ENCODE measurements around the gene PSMD14. TPM values are rescaled to one million over a fixed set of nuclear protein-coding genes. Genes with fewer than 3 reads are reported as not detected.

Gene PSMD14
- total RNA-seq, 2 donors from 2014 or later = 6.6 to 26.2 TPM

DNA sequence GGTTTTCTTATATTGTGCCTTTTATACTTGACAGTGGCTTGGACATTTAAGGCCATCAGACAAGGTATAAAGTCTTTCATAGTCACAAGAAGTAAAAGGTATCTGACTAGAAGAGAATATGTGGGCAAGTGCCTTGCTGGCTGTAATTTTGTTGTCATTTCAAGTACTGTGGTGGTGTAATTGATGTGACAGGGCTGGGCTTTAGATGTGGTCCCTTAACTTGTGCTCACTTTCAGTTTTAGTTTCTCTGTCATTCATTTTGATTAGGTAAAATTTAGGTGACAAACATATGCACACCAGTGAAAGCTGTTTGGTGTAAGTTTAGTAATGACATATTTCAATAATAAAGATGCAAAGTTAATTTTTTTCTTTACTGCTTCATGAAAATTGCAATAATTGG is 76.6 kb downstream of the PSMD14 start:
- H3K4me1 ChIP-seq = no peaks in the 10 kb centered on the region
- TF ChIP-seq POLR2A (IDR thresholded peaks at IDR 0.05) = no peak
- TF ChIP-seq, protein P1, sequence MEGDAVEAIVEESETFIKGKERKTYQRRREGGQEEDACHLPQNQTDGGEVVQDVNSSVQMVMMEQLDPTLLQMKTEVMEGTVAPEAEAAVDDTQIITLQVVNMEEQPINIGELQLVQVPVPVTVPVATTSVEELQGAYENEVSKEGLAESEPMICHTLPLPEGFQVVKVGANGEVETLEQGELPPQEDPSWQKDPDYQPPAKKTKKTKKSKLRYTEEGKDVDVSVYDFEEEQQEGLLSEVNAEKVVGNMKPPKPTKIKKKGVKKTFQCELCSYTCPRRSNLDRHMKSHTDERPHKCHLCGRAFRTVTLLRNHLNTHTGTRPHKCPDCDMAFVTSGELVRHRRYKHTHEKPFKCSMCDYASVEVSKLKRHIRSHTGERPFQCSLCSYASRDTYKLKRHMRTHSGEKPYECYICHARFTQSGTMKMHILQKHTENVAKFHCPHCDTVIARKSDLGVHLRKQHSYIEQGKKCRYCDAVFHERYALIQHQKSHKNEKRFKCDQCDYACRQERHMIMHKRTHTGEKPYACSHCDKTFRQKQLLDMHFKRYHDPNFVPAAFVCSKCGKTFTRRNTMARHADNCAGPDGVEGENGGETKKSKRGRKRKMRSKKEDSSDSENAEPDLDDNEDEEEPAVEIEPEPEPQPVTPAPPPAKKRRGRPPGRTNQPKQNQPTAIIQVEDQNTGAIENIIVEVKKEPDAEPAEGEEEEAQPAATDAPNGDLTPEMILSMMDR (IDR thresholded peaks at IDR 0.05) = no peak
- ATAC-seq (no peak), DNase-seq (no peak)
- no peak overlapping the region for H3K4me3 ChIP-seq
- no peaks in the 10 kb centered on the region for H3K27me3 ChIP-seq
- no peaks in the 10 kb centered on the region for H3K9me3 ChIP-seq
- intact Hi-C loops (cut with DNase I) = no loop called here
- no peak overlapping the region for H3K27ac ChIP-seq
- no peaks in the 10 kb centered on the region for H3K36me3 ChIP-seq (replicated peaks in 1 of 2; ENCODE audit: insufficient read depth in 1 of 2, low read depth in 2 of 2)

DNA sequence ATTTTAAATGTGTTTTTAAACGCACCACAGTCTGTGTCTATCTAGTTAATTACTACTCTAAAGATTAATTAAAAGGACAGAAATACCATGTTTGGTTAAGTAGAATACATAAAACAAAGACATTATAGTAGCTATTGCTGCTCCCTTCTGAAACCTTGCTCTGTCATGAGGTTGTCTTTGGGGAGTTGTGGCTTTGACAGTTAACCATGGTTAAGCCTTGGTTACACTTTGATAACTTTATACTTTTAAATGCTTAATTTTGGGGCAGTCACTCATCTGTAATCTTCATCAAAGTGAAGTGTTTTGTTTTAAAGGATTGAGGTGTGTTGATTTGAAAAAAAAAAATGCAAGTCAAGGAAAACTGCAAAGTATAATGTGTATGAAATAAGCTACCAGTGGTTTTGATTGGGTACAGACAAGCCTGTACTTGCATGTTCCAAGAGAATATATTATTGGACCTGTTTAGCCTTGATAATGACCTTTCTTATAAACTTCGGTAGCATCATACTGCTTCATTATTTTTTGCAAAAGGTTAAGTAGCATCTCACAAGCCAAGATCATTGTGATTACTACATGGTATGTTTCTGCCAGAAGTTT is 78.1 kb downstream of the PSMD14 start:
- TF ChIP-seq, protein P1 (IDR thresholded peaks at IDR 0.05) = no peak
- TF ChIP-seq POLR2A (IDR thresholded peaks at IDR 0.05) = no peak
- no peak overlapping the region for H3K4me3 ChIP-seq
- no peaks in the 10 kb centered on the region for H3K9me3 ChIP-seq
- no peaks in the 10 kb centered on the region for H3K36me3 ChIP-seq (replicated peaks in 1 of 2; ENCODE audit: insufficient read depth in 1 of 2, low read depth in 2 of 2)
- DNase-seq = no peak
- no peak for ATAC-seq
- no peak overlapping the region for H3K27ac ChIP-seq
- intact Hi-C loops (cut with DNase I) = no loop called here
- no peaks in the 10 kb centered on the region for H3K27me3 ChIP-seq
- H3K4me1 ChIP-seq = no peaks in the 10 kb centered on the region
- WGBS, 2 donors = 93 to 100% methylated on average over 2 of the region's 2 CpGs

DNA sequence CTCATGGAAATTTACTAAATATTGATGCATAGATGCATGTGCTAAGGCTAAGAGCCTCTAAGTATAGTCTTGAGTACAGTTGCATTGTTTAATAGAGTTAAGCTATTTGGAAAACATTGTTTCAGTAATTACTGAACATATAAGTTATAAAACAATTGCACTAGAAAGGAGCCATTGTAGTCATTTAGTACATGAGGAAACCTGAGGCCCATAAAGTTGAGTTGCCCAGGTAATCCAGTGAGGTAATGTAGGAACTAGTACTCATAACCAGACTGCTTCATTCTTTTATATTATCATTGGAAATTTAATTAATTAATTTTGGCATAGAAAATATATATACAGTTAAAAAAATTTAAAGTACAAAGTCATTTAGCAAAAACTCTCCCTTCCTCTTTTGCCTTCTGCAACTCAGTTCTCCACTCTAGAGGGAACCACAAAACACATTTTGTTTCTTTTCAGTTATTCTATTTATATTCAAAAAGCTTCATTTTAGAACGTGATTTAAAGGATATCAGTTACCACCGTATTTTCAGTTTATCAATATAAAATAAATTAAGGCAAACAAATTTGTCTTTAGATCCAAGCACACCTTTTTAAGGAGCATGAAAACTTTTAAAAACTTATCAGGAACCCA is 80.0 kb downstream of the PSMD14 start:
- no peak for DNase-seq
- intact Hi-C loops (cut with DNase I) = no loop called here
- no peaks in the 10 kb centered on the region for H3K4me1 ChIP-seq
- no peaks in the 10 kb centered on the region for H3K9me3 ChIP-seq
- H3K36me3 ChIP-seq (replicated peaks in 1 of 2; ENCODE audit: insufficient read depth in 1 of 2, low read depth in 2 of 2) = no peaks in the 10 kb centered on the region
- H3K27me3 ChIP-seq = no peaks in the 10 kb centered on the region
- no peak overlapping the region for H3K4me3 ChIP-seq
- no peak overlapping the region for H3K27ac ChIP-seq
- TF ChIP-seq POLR2A (IDR thresholded peaks at IDR 0.05) = no peak
- TF ChIP-seq, protein P1 (IDR thresholded peaks at IDR 0.05) = no peak
- WGBS, 2 donors = 71 to 85% methylated on average over 2 of the region's 2 CpGs
- no peak for ATAC-seq

DNA sequence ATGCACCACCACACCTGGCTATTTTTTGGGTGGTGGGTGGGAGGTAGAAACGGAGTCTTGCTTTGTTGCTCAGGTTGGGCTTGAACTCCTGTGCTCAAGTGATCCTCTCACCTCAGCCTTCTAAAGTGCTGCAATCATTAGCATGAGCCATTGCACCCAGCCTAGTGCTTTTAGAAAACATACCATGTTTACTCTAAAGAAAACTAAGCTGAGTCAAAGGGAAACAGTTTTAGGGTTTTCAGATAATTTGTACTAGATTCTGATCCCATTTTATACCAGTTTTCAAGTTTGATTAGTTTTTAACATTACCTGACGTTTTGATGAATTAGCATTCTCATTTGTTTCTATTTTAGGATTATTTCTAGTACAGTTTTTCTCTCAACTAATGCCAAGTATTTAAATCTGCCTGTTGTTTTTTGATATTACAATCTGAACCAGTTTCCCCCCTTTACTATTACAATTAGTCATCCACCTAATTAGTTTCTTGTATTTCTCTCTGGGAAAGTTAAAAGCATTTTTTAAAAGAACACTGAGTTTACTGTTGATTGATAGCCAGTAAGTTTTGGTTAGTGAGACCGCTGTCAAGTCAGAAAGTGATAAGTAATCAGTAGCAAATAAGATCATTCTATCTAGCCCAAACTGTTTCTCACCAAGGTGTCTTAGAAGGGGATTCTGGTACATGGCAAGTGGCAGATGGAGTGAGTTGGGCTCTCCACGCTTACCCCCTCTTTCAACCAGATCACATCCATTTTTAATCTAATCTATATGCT is 83.7 kb downstream of the PSMD14 start:
- 86 to 89% methylated on average over 4 of the region's 4 CpGs for WGBS, 2 donors
- no peaks in the 10 kb centered on the region for H3K4me1 ChIP-seq

More for the DNA sequence above, 83.7 kb downstream of the PSMD14 start:
- Histone ChIP-seq H3K27ac (no peak overlapping the region), H3K4me3 (no peak overlapping the region), H3K27me3 (no peaks in the 10 kb centered on the region), H3K9me3 (no peaks in the 10 kb centered on the region), H3K36me3 (replicated peaks in 1 of 2; ENCODE audit: insufficient read depth in 1 of 2, low read depth in 2 of 2) (peaks cover 1 to 5% of the 10 kb centered on the region in 2 donors)
- intact Hi-C loops (cut with DNase I) = no loop called here
- TF ChIP-seq, protein P1 (IDR thresholded peaks at IDR 0.05) = no peak
- TF ChIP-seq POLR2A (IDR thresholded peaks at IDR 0.05) = no peak
- DNase-seq (no peak), ATAC-seq (no peak)

All from body of pancreas (tissue), 4 donors.